PC-3 (cell line): ENCODE results near the gene MYO18A. TPM values are rescaled to one million over a fixed set of nuclear protein-coding genes. Genes with fewer than 3 reads are reported as not detected.

Source experiments
- ATAC-seq: fragments of 200-7000 bp; cut with Tn5 transposase; 2 replicates; pipeline ENCODE4 v1.9.1; 2020; ENCODE audit warnings: mild to moderate bottlenecking, moderate library complexity
- BruUV-seq: library from RNA; stranded (reverse); fragments of 400-500 nt; replicated peaks from 2 replicates; lab custom pipeline; 2021; lab: Mats Ljungman, UMichigan
- CTCF ChIA-PET: fragments of 300-600 bp; sonication (Branson Sonifier 250); formaldehyde crosslinking; loops from one replicate; lab custom pipeline; 2022; ENCODE audit warnings: antibody characterized with exemption; lab: Charles Lee
- POLR2A ChIA-PET: fragments of 300-600 bp; sonication (Branson Sonifier 250); formaldehyde crosslinking; loops from one replicate; lab custom pipeline; 2022; ENCODE audit warnings: antibody characterized with exemption; ENCODE audit not compliant: unreplicated experiment; lab: Charles Lee
- DNase-seq: peaks from one replicate; pipeline ENCODE4 v3.0.0-alpha.2; 2015
- H2AFZ ChIP-seq: fragments of 300-600 bp; sonication (generic); 2 replicates; pipeline ENCODE4 v1.6.0; 2016; ENCODE audit warnings: antibody characterized with exemption, low read length
- H3F3A ChIP-seq: fragments of 300-600 bp; sonication (generic); one replicate; pipeline ENCODE4 v1.6.0; 2017; ENCODE audit warnings: antibody characterized with exemption, low read length, control low read depth, mild to moderate bottlenecking; ENCODE audit not compliant: unreplicated experiment
- H3K27ac ChIP-seq: fragments of 300-600 bp; sonication (generic); 2 replicates; pipeline ENCODE4 v1.5.1; 2016; ENCODE audit warnings: mild to moderate bottlenecking, low read length
- H3K27me3 ChIP-seq: fragments of 300-600 bp; sonication (generic); 2 replicates; pipeline ENCODE4 v1.6.1; 2016; ENCODE audit warnings: low read length, mixed read lengths
- H3K36me3 ChIP-seq: fragments of 300-600 bp; sonication (generic); 2 replicates; pipeline ENCODE4 v1.6.1; 2016; ENCODE audit warnings: low read depth, mixed run types, low read length, mixed read lengths
- H3K4me1 ChIP-seq: fragments of 300-600 bp; sonication (generic); 2 replicates; pipeline ENCODE4 v1.5.1; 2016; ENCODE audit warnings: low read length; ENCODE audit not compliant: insufficient read depth
- H3K4me2 ChIP-seq: fragments of 300-600 bp; sonication (generic); 2 replicates; pipeline ENCODE4 v1.6.0; 2016; ENCODE audit warnings: low read length
- H3K4me3 ChIP-seq: fragments of 300-600 bp; sonication (generic); 2 replicates; pipeline ENCODE4 v1.5.1; 2016; ENCODE audit warnings: mild to moderate bottlenecking, low read length, mixed read lengths
- H3K79me2 ChIP-seq: fragments of 300-600 bp; sonication (generic); 2 replicates; pipeline ENCODE4 v1.6.1; 2017; ENCODE audit warnings: low read length, mixed read lengths
- H3K9ac ChIP-seq: fragments of 300-600 bp; sonication (generic); 2 replicates; pipeline ENCODE4 v1.6.0; 2016; ENCODE audit warnings: mild to moderate bottlenecking, low read length
- H3K9me2 ChIP-seq: fragments of 300-600 bp; sonication (generic); replicated peaks from 2 replicates; pipeline ENCODE4 v1.6.1; 2016; ENCODE audit warnings: mixed run types, low read length, mixed read lengths
- H3K9me3 ChIP-seq: fragments of 300-600 bp; sonication (generic); 2 replicates; pipeline ENCODE4 v1.6.1; 2016; ENCODE audit warnings: low read length, mixed read lengths
- H4K20me1 ChIP-seq: fragments of 300-600 bp; sonication (generic); 2 replicates; pipeline ENCODE4 v1.6.1; 2016; ENCODE audit warnings: low read length, mixed read lengths
- CTCF ChIP-seq: fragments of 300-600 bp; sonication (generic); conservative IDR thresholded peaks from 2 replicates; pipeline ENCODE4 v1.5.1; 2017; ENCODE audit warnings: antibody characterized with exemption, low read depth, mild to moderate bottlenecking, low read length
- EZH2 ChIP-seq: fragments of 300-600 bp; sonication (generic); IDR thresholded peaks from one replicate; pipeline ENCODE4 v1.6.1; 2017; ENCODE audit warnings: antibody characterized with exemption, mild to moderate bottlenecking, low read length; ENCODE audit not compliant: unreplicated experiment
- EZH2phosphoT487 ChIP-seq: fragments of 300-600 bp; sonication (generic); IDR thresholded peaks from 2 replicates; pipeline ENCODE4 v1.6.1; 2018; ENCODE audit warnings: mild to moderate bottlenecking, antibody characterized with exemption, low read length, borderline replicate concordance
- intact Hi-C: fragments of 100-400 bp; cut with micrococcal nuclease; formaldehyde crosslinking; loops from 2 replicates; pipeline ENCODE4 v1.9.0; 2023
- total RNA-seq: library from RNA; depleted of rRNA; stranded (reverse); fragments of >200 nt; gene quantifications from 2 replicates; pipeline ENCODE4 v1.2.3, GENCODE V29; 2014

The MYO18A gene
- total RNA-seq, 1 experiment from 2014 or later: 28.0 TPM

GRCh38 chr17:29179232-29180033 is 765 bp downstream of the MYO18A start:
- BruUV-seq: no TSS peak
- no peaks in the 10 kb centered on the region for H4K20me1 ChIP-seq
- peak overlapping the region; percentile 93 for H3K4me2 ChIP-seq
- TF ChIP-seq CTCF (no peak), EZH2 (no peak), EZH2phosphoT487 (no peak)
- H3K36me3 ChIP-seq: no peaks in the 10 kb centered on the region
- peak overlapping the region; percentile 81 for H3K27ac ChIP-seq
- H2AFZ ChIP-seq: peak overlapping the region; percentile 68
- H3F3A ChIP-seq: no peaks in the 10 kb centered on the region
- peaks cover 34% of the 10 kb centered on the region for H3K79me2 ChIP-seq
- peaks cover 44% of the 10 kb centered on the region for H3K4me1 ChIP-seq
- POLR2A ChIA-PET: interaction anchor here (0.6 to 0.7 kb wide), 5 partner anchors 24 to 230 kb away, joined by 3 to 22 read pairs (median 6); no protein-coding TSS in a partner anchor
- H3K4me3 ChIP-seq: peak overlapping the region; percentile 72
- intact Hi-C loops: loop anchor here (5.0 kb wide), 1 partner anchor 38 kb away; no protein-coding TSS in a partner anchor
- no peaks in the 10 kb centered on the region for H3K9me3 ChIP-seq
- peak overlapping the region; percentile 52 for H3K9ac ChIP-seq
- H3K27me3 ChIP-seq: no peaks in the 10 kb centered on the region
- CTCF ChIA-PET: interaction anchor here (0.6 to 3.2 kb wide), 11 partner anchors 25 to 469 kb away, joined by 3 to 34 read pairs (median 7); no protein-coding TSS in a partner anchor
- DNase-seq (peak; percentile 61), ATAC-seq (peak; percentile 54)
- H3K9me2 ChIP-seq: no peaks in the 10 kb centered on the region

- intact Hi-C loops: no loop called here
- H3K9me3 ChIP-seq: no peaks in the 10 kb centered on the region
- H3K36me3 ChIP-seq: no peaks in the 10 kb centered on the region
- TSS peak; percentile 42 for BruUV-seq
- no peaks in the 10 kb centered on the region for H3K9me2 ChIP-seq
- peak overlapping the region; percentile 72 for H3K4me3 ChIP-seq
- ATAC-seq (peak; percentile 9; the same call in 1 of the 2 replicates), DNase-seq (peak; percentile 46)
- no peak for TF ChIP-seq EZH2
- no peak for TF ChIP-seq EZH2phosphoT487
- no peak for TF ChIP-seq CTCF
- H2AFZ ChIP-seq: peak overlapping the region; percentile 68
- no peaks in the 10 kb centered on the region for H4K20me1 ChIP-seq
- ChIA-PET CTCF (interaction anchor here (1.5 to 3.2 kb wide), 4 partner anchors 29 to 54 kb away, joined by 5 to 34 read pairs (median 16); no protein-coding TSS in a partner anchor), POLR2A (interaction anchor here (0.6 to 0.7 kb wide), 2 partner anchors 23 to 229 kb away, joined by 3 to 4 read pairs; no protein-coding TSS in a partner anchor)
- H3K27ac ChIP-seq: peak overlapping the region; percentile 81
- peak overlapping the region; percentile 93 for H3K4me2 ChIP-seq
- peaks cover 44% of the 10 kb centered on the region for H3K4me1 ChIP-seq
- no peaks in the 10 kb centered on the region for H3K27me3 ChIP-seq
- peak overlapping the region; percentile 31 for H3K9ac ChIP-seq
- H3K79me2 ChIP-seq: peaks cover 38% of the 10 kb centered on the region
- no peaks in the 10 kb centered on the region for H3F3A ChIP-seq
Observed at GRCh38 chr17:29178750-29179231, 1.4 kb downstream of the MYO18A start.
